Activated CD8-positive, alpha-beta memory T cell treated with anti-CD3 and anti-CD28 coated beads for 4 hours (primary cell): ENCODE measurements around the gene DECR2.
A peak's percentile ranks its signal among the peaks of the same experiment; 100 is the strongest.
"Not testable (repeated sequence)": the region's sequence is repeated elsewhere in the genome, so short reads cannot be mapped to it uniquely, and the experiment has no call there.

Source experiments
- DNase-seq, 2 donors: peaks; one replicate each; pipeline ENCODE4 v3.0.0-alpha.2; 2020; ENCODE audit warnings: low read depth in 2 of 2

Gene DECR2

DNA sequence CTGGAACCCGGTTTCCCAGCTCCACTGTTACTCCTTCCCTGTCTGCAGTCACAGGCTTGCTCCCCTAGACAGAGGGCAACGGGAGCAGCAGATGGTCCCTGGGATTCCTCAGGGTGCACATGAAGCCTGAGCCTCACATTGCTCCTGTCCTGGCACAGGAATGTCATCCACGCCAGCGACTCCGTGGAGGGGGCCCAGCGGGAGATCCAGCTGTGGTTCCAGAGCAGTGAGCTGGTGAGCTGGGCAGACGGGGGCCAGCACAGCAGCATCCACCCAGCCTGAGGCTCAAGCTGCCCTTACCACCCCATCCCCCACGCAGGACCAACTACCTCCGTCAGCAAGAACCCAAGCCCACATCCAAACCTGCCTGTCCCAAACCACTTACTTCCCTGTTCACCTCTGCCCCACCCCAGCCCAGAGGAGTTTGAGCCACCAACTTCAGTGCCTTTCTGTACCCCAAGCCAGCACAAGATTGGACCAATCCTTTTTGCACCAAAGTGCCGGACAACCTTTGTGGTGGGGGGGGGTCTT is 1.6 kb upstream of the DECR2 start:
- DNase-seq, result no peak

DNA sequence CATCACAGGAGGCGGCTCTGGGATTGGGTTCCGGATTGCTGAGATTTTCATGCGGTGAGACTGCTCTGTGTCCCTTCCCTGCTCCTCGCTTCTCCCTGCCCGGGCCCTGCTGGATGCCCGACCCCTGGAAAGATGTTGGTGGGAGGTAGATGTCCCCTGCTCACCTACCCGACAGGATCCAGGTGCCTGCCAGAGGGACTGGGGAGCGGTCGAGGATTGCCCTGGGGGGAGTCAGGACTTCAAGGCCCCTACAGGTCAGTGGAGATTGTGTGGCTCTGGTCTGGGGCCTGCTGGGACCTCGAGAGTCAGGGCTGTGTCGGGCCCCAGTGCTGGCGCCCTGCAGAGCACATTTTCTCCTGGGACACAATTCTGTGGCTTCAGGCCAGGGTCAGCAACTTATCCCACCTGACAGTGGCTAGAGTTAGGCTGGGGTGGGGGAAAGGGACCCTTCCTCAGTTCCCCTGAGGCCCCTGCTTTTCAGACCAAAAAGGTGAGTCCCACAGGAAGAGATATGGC is 3.3 kb downstream of the DECR2 start:
- DNase-seq, result no peak

DNA sequence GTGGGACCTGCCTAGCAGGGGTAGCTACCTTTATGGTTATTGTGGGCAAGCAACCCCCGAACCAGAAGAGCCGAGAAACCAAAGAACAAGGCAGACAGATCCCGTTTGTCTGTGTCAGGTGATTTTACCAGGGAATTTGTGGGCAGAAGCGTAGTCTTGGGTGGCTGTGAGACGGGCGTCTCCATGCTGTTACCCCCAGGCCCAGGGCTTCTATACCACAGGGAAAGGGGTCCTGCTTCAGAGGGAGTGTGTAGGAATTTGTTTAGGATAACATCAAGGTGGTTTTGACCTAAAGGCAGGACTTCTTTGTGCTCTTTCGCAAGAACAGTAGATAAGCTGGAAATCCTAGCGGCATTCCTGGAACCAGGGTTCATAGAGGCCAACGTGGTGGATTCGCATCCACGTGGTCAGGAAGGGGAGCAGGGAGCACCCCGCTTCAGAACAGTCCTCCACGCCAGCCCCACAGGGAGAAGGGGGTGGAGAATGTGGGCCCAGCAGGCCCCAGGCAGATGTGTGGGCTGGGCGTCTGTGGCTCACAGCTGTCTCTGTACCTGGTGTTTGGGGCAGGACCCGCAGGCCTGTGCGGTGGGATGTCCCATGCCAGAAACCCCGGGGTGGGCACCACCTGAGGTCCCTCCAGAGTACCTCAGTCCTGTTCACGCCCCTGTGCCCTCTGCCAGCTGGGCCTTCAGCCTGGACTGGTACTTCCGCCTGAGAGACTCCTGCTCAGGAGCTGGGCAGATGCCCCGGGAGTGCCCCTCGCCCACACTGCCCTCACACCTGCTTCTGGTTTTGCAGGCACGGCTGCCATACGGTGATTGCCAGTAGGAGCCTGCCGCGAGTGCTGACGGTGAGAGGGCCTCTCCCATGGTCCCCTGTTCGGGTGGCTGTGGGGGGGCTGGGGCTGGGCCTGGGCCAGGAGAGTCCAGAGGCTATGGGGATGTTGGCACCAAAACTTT is 4.1 kb downstream of the DECR2 start:
- DNase-seq, result no peak

DNA sequence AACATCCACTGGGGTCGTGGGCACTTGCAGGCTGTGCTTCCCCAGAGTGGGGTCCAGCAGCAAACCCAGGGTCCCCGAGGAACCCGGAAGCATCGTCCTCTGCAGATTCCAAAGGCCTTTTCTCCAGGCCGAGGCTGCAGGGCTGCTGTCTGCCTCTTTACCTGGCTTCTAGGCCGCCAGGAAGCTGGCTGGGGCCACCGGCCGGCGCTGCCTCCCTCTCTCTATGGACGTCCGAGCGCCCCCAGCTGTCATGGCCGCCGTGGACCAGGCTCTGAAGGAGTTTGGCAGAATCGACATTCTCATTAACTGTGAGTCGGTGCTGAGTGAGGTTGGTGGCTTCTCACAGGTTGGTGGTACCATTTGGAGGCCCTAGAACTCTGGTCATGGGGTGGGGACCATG is 5.6 kb downstream of the DECR2 start:
- no peak for DNase-seq

DNA sequence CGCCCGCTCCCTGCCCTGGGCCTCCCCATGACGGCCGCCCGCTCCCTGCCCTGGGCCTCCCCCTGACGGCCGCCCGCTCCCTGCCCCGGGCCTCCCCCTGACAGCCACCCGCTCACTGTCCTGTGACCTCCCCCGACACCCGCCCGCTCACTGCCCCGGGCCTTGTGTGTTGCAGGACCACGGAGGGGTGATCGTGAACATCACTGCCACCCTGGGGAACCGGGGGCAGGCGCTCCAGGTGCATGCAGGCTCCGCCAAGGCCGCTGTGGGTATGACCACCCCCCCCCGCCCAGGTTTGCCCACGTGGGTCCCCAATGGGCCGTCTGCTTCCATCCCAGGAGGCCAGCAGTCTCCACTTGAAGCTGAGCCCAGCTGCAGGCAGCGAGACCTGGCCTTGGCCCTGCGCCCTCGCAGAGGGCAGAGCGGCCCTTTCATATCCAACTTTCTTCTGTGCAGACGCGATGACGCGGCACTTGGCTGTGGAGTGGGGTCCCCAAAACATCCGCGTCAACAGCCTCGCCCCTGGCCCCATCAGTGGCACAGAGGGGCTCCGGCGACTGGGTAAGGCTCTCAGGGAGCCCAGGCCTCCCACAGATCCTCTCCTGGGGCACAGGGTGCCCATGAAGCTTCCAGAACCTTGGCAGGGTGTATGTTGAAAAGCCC is 9.0 kb downstream of the DECR2 start:
- DNase-seq, result no peak

DNA sequence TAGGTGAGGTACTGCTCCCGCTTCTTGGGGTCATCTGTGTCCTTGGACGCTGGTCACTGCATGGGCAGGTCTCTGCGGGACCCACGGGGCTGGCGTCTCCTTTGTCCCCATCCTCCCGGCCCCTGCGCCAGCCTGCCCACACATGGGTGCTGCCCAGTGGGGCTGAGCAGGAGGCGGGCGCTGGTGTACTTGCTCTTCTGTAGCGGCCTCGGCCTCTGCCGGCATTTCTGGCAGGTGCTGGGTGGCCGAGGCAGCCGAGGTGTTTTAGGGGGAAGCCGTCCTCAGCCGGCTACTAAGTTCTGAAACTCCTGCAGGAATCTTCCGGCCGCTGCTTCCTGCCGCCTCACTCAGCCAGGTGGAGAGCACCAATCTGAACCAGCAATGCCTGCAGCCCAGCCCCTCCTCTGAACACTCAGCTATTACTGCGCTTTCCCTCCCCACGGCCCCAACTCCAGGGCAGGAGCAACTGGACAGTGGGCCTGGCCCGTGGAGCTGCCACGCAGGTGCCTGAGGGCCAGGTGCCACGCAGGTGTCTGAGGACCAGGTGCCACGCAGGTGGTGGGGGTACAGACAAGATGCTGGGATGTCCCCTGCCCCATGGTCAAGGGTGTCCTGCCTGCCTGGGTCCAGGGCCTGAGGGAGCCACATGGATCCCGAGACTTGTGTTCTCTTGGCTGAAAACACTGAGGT is 10.0 kb downstream of the DECR2 start:
- no peak for DNase-seq

DNA sequence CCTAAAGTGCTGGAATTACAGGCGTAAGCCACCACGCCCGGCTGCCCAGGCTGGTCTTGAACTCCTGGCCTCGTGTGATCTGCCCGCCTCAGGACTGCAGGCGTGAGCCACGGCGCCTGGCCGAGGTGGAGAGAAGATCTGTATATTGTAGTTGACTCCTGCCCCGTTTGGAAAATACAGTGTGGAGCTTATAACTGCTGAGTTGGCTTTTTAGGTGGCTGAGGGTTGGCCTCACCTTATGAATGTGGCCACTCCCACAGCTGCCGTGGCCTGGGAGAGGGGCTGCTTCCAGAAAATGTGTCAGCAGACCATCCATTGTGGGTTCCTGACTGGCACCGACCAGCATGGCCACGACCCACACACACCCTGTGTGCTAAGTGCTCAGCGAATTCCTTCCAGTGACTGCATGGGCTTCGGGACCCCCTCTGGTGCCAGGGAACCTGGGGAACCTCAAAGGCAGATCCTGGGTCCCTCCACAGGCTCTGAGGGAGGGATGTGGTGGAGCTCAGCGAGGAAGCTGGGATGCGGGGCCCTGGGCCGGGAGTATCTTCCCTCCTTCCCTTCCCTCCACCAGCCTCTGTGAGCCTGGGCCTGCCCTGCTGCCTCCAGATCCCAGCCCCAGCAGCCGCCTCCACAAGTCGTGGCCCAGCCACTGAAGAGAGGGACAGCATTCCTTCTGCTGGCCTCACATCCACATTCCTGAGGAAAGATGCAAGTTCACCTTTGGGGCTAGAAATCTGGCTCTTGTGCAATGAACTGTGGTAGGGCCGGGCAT is 12.9 kb downstream of the DECR2 start:
- no peak for DNase-seq

DNA sequence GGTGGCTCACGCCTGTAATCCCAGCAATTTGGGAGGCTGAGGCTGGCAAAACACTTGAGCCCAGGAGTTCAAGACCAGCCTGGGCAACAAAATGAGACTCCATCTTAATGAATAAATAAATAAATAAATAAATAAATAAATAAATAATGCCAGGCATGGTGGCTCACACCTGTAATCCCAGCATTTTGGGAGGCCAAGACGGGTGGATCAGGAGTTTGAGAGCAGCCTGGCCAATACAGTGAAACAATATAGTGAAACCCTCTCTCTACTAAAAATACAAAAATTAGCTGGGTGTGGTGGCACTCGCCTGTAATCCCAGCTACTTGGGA is 13.4 kb downstream of the DECR2 start:
- DNase-seq, result not testable (repeated sequence)

DNA sequence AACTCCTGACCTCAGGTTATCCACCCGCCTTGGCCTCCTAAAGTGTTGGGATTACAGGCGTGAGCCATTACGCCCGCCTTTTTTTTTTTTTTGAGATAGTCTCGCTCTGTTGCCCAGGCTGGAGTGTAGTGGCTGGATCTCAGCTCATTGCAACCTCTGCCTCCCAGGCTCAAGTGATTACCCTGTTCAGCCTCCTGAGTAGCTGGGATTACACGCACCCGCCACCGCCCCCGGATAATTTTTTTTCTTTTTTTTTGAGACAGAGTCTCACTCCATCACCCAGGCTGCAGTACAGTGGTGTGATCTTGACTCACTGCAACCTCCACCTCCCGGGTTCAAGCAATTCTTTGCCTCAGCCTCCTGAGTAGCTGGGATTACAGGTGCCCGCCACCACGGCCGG is 20.5 kb downstream of the DECR2 start:
- not testable (repeated sequence) for DNase-seq

DNA sequence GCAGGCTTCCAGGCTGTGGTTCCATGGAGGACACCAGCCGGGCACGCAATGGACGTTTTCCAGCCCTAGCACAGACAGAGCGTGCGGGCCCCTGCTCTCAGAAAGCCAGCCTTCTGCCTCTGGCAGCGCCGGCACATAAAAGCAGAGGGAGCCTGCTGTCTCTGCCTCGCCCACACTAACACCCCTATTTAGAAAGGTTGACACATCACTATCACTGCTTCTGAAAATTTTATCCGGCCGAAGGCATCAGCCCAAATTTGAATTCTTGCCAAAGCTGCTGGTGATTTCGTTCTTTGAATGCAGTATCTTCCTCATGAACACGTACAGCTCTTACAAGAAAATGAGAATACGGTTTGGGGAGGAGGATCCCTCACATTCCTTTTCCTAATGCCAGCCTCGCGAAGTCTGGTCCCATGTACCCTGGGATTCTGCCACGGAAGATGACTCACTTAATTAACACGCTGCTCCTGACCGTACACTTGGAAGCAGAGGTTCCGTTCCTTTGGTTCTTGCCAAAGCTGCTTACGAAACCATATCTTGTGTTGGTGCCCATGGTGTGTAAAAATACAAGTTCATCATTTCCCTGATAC is 22.4 kb downstream of the DECR2 start:
- DNase-seq, result no peak

DNA sequence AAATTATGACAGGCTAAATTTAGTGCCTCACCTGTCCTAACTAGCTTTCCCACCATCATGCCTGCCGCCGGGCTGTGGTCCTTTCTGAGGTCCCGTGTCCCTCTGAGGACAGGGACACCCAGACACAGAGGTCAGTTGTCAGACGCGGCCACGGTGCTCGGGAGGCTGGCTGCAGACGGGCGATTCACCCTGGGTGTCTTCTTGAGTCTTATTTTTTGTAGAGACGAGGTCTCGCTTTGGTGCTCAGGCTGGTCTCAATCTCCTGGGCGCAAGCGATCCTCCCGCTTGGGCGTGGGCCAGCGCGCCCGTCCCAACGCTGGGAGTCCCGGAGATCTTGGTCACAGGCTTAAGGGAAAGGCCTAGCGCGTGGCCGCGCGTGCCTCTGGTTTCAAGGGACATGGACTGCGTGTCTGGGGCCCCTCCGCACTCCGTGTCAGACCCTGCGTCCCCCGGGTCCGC is 23.0 kb downstream of the DECR2 start:
- no peak for DNase-seq

DNA sequence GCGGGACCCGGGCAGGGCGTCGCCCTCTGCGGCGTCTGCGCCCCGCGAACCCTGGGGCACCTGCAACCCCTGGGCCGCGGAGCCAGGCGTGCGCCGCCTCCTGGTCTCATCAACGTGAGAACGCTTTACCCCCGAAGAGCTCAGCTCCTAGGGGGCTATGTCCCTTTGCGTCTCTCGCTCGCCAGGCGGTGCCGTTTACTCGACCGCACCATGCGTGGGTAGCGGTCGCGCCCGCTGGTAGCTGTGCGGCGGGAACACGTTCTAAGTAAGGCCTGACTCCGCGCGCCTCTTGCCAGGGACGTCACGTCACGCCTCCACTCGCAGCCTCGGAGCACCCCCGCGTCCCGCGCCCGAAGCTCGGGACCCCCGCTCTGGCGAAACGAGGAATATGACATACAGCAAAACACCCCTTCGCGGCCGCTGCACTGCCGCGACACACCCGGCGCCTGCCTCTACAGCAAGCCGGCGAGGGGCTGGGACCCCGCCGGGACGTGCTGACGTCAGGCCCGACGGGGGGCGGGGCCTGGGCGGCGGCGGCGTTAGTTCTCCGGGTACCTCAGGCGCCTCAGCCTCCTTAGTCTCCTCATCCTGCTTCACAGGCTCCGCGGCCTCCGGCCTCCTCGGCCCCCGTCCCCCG is 23.5 kb downstream of the DECR2 start, which contains the start of gene RAB11FIP3:
TSS of gene RAB11FIP3 (plus strand) at position 568 of the 637 bp plus-strand sequence. CDS start 358 bp downstream, outside the sequence.
- DNase-seq, result peak; percentile 67 to 71

DNA sequence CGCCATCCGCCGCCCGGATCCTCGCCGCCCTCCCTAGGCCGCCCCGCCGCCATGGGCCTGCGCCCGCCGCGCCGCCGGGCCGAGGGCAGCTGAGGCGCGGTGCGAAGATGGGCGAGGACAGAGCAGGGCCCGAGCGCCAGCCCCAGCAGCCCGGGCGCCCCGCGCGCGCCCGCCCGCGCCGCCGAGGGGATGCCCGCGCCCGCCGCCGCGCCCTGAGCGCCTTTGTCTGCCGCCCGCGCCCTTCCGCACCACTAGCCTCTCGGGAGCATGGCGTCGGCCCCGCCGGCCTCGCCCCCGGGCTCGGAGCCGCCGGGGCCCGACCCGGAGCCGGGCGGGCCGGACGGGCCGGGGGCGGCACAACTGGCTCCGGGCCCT is 24.0 kb downstream of the DECR2 start:
- DNase-seq, result no peak

DNA sequence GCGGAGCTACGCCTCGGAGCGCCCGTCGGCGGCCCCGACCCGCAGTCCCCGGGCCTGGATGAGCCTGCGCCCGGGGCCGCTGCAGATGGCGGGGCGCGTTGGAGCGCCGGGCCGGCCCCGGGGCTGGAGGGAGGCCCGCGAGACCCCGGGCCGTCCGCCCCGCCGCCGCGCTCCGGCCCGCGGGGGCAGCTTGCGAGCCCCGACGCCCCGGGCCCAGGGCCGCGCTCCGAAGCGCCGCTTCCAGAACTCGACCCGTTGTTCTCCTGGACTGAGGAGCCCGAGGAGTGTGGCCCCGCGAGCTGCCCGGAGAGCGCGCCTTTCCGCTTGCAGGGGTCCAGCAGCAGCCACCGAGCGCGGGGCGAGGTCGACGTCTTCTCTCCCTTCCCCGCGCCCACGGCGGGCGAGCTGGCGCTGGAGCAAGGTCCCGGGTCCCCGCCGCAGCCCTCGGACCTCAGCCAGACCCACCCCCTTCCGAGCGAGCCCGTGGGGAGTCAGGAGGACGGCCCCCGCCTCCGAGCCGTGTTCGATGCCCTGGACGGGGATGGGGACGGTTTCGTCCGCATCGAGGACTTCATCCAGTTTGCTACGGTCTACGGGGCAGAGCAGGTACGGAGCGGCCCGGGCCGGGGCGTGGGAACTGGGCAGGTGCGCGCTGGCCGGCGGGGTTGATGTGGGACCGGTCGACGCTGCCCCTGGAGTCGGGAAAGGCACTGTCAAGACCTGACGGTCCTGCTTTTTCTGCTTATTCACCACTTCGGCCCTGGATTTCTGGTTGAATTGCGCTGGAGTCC is 24.6 kb downstream of the DECR2 start:
- DNase-seq, result no peak

DNA sequence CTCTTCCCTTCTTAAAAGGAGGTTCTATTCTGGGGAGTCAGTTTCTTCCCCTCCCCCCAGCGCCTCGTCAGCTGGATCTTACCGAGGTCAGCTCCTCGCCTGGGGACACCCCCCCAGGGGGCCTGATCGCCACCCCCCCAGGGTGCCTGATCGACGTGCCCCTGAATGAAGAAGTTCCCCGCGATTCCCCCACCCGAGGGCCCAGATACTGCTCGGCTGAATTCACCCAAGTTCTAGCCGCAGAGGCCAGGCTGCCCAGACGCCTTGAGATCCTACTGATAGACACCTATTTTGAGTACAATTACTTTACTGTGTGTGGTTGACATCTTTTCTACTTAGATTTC is 25.2 kb downstream of the DECR2 start:
- DNase-seq, result no peak

DNA sequence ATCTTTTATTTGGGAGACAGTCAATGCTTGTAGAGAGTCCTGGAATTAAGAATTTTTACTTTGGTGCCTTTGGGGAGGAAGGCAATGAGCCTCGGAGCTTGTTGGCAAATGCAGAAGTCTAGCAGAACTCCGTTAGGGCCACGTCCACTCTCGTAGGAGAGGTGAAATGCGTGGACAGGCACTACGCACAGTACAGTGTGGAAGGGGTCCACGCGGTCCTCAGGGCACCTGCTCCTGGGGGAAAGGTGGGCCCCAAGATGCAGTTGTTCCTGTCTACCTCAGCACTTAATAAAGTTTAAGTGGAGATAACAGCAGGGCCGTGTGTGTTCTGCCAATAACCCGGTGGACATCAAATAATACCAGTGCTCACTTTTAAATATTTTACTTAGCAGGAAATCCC is 25.6 kb downstream of the DECR2 start:
- no peak for DNase-seq

DNA sequence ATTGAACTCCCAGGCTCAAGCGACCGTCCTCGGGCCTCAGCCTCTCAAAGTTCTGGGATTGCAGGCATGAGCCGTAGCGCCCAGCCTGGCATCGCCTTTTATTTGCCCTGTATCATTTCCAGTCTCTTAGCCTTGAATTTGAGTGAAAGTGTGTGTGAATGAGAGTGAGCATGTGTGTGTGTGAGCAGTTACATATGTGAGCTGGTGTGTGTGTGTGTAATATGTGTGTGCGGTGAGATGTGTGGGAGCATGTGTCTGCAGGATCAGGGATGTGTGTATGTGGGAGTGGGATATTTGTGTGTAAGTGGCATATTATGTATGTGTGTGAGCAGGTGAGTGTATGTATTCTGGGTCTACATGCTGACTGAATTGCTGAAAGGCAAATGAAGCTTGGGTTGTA is 29.2 kb downstream of the DECR2 start:
- no peak for DNase-seq

DNA sequence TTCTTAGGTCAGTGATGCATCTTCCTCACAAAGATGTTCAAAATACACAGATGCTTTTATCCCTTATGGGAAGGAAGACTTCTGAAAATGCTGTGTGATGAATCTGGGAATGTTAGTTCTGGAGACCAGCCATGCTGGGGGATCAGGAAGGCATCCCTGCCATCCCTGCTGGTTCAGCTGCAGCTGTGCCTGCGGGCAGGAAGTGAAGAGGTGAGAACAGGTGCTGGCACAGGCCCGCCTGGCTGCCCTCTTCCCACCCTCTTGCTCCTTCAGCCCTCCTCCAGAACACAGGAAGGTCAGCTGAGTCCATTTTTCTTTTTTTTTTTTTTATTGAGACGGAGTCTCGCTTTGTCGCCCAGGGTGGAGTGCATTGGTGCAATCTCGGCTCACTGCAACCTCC is 38.9 kb downstream of the DECR2 start:
- no peak for DNase-seq

DNA sequence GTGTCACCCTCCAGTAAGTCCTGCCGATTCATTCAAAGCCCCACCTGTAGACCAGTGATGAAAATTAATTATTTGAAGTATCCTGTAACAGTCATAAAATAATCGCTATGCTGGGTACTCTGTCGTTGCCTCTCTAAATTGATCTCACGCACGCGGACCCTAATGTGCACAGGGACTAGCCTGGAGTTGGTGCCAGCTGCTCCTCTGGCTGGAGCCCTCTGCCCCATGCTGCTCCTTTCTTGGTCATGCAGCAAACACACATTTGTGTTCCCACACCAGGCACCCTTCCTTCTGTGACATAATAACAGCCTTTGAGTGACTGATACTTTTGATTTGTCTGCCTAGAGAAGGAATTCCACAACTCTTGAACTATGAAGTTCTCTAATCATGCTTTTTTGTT is 39.8 kb downstream of the DECR2 start:
- DNase-seq, result no peak

DNA sequence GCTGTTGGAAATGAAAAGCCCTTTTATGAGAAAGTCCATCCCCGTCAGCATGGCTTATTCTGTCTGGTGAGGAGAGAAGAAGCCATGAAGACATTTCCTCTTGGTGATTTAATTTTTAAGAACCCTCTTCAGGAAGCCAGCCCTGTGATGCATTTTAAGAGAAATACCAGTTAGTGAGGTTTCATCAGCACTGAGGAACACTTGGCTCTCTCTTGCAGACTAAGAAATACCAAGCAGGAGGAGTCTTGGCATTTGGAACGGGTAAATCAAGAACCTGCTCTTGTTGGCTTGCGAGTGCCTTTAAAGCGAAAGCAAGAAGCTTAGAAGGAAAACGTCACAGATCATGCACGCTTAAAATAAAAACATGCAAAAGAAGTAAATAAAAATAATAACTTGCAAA is 41.3 kb downstream of the DECR2 start:
- DNase-seq, result no peak
